HG02852 (cell line): ENCODE data around the gene SCP2.

ENCODE experiments used
- ATAC-seq: cut with Tn5 transposase; IDR thresholded peaks from one replicate; pipeline ENCODE4 v1.9.1; 2021; ENCODE audit warnings: mild to moderate bottlenecking, moderate library complexity; ENCODE audit not compliant: unreplicated experiment

SCP2 gene, protein sequence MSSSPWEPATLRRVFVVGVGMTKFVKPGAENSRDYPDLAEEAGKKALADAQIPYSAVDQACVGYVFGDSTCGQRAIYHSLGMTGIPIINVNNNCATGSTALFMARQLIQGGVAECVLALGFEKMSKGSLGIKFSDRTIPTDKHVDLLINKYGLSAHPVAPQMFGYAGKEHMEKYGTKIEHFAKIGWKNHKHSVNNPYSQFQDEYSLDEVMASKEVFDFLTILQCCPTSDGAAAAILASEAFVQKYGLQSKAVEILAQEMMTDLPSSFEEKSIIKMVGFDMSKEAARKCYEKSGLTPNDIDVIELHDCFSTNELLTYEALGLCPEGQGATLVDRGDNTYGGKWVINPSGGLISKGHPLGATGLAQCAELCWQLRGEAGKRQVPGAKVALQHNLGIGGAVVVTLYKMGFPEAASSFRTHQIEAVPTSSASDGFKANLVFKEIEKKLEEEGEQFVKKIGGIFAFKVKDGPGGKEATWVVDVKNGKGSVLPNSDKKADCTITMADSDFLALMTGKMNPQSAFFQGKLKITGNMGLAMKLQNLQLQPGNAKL

DNA sequence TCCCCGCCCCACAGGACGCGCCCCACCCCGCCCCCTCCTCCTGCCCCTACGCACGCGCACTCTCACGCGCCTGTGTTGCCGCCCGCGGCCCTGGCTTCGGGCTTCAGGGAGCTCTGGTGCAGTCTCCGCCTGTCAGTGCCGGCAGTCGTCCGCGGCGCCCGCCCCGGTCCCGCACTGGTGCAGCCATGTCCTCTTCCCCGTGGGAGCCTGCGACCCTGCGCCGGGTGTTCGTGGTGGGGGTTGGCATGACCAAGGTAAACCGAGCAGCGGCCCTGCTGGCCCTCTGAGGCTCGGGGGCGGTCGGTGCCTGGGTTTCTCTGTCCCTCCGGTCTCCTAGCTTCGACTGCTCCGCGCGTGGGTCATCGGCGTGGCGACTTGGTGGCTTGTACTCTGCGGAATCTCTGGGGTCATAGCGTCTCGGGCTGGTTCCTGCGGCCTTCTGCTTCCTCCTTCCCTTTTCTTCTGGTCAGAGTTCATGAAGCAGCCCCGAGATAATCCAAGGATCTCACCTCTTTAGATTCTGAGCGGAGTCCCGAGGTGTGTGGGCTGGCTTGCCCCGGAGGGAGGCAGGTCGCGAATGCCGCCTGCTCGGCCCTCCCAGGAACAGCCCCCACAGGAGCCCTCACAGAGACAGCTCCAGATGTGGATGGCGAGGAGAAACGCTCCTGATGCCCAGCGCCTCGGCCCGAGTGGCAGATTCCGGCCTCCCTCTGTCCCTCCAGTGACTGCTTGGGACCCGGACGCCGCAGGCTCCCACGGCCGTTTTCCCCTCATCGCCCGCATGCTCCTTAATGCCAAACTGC, at the start of gene SCP2:
Gene SCP2, plus strand, starts transcription at position 65 of the 803 bp plus-strand sequence. Its CDS starts 121 bp downstream, at position 186.
- peak; percentile 71 for ATAC-seq

DNA sequence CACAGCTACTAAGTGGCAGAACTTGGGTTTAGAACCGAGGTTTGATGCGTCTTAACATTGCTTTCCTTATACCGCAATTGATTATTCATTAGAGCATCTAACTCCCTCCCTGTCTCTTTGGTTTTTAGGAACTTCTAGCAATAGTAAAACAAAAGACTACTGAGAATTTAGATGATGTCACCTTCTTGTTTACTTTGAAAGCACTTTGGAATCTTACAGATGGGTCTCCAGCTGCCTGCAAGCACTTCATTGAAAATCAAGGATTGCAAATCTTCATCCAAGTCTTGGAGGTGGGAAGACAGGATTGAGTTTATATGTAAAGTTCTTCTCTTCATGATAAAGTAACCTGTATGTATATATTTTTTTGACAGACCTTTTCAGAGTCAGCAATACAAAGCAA, 49.5 kb upstream of the SCP2 start:
- ATAC-seq = no peak

DNA sequence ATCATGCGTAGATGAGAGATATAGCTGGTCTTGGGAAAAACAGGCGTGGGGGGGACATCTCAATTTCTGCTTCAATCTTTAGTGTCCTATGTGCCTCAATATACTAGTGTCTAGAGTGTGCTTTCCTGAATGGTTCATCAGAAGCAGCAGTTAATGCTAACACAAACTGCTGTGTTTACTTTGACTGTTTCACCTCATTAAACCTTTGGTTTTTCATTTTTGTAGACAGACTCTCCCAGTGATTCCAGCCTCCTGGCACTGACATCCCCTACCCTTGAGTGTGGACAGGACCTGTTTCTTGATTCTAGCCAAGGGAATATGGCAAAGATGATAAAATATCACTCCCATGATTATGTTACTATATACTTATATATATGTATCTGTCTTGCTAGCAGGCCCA, 46.9 kb upstream of the SCP2 start:
- ATAC-seq = no peak

DNA sequence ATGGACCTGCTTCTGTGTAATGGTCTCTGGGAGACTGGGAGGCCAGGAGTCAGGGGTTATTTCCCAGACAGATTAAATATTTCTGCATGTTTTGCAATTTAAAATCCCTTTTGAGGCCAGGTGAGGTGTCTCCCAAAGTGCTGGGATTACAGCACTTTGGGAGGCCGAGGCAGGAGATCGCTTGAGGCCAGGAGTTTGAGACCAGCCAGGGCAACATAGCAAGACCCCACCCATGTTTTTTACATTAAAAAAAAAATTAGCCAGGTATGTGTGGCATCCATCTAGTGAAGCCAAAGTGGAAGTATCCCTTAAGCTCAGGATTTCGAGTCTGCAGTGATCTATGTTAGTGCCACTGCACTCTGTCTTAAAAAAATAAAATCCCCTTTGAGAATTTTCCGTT, 39.6 kb upstream of the SCP2 start:
- ATAC-seq = no peak

DNA sequence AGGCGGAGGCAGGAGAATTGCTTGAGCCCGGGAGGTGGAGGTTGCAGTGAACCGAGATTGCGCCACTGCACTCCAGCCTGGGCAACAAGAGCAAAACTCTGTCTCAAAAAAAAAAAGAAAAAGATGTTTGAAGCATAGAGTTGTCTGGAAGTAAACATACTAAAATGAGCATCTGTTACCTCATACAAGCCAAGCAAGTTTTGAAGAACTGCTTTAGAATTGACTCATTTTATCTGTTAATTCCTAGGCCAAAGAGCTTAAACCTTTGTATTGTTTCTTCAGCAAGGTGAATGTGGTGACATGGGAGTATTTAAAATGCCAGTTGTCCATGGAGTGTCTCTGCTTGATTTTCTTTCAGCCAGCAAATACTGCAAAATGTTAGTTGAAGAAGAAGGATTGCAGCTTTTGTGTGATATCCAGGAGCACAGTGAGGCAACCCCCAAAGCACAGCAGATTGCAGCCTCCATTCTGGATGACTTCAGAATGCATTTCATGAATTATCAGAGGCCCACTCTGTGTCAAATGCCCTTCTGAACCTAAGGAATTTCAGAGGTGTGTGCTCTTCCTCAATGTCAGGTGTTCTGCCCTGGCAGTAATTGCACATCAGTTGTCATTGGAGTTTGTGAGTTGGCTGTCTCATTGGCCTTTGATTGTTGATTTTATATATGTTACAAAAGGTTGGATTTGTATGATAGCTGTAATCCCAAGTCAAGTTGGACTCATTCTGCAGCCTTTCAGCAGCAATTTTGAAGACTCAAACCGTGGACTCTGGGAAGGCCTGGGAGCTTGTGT, 34.5 kb upstream of the SCP2 start:
- ATAC-seq = no peak

DNA sequence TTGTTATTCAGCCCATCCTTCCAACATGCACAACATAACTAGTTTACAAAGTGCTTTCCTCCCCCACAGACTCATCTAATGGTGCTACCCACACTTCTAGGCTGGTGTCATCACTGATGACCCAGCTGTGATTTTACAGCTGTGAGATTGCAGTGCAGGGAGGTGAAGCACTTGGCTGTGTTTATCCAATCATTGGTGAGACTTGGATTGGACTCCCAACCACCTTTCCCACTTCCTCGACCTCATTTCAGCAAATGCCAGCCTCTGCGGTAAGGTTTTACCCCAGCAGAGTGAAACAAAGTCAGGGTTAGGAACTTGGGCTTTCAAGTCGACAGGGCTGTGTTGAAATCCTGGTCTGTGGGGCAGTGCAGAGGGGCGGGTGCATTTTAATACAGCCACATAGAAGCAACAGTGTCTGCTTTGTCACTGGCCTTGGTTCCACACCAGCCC, 27.6 kb upstream of the SCP2 start:
- ATAC-seq = no peak

DNA sequence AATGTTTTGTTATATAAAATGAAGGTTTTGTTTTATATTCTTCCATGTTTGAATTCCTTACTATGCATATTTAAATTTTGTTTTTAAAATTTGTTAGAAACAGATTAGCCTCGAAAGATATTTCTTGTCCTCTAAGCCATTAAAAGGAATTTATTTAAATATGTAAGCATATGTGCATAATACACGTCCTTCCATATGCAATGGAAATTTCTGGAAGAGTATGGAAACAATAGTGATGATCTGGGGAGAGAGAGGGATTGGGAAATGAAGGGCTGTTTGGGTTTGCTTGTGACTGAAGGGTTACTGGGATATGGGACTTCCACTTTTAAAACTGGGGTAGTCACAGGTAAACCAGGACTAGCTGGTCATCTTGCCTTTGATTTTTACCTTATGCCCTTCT, 26.7 kb upstream of the SCP2 start:
- no peak for ATAC-seq

DNA sequence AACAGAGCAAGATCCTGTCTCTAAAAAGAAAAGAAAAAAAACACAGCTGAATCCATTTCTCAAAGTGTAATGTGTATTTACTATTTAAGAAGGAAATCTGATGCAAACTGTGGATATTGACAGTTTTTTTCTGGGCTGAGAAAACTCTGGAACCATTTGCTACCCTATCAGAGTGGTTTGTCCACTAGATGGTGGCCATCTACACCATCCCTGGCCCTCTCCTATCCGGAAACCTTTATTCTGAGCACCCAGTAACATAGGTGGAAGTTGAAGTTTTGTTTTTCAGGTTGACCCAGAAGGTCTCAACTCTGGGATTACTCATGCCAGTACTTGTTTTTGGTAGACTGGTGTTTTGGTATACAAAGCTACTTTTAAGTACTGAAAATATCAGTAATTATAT, 25.7 kb upstream of the SCP2 start:
- ATAC-seq = no peak

DNA sequence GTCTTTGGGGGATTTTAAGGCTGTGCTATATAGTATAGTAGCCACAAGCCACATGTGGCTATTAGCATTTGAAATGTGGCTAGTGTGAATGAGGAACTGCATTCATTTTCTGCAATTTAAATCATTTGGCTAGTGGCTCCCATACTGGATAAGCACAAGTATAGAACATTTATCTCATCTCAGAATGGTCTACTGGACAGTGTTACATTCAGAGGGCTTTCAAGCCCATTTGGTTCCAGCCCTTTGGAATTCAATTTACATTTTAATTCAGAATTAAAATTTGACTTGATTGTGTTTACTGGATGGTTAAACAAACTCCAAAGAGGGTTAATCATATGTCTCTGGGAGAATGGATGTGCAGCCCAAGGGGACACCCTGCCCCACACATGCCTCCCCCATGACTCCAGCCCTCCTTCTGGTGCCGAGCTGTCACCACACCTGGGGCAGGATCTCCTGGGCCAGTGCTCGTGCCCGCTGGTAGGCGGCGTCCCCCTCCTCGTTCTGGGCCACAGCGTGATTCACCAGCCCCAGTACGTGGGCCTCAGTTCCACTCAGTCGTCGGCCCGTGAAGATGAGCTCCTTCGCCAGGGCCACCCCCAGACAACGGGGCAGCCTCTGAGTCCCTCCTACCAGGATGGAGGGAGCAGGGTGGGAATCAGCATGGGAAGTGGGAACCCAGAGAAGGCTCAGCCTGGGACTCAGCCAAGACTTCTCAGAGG, 22.7 kb upstream of the SCP2 start:
- ATAC-seq = no peak

DNA sequence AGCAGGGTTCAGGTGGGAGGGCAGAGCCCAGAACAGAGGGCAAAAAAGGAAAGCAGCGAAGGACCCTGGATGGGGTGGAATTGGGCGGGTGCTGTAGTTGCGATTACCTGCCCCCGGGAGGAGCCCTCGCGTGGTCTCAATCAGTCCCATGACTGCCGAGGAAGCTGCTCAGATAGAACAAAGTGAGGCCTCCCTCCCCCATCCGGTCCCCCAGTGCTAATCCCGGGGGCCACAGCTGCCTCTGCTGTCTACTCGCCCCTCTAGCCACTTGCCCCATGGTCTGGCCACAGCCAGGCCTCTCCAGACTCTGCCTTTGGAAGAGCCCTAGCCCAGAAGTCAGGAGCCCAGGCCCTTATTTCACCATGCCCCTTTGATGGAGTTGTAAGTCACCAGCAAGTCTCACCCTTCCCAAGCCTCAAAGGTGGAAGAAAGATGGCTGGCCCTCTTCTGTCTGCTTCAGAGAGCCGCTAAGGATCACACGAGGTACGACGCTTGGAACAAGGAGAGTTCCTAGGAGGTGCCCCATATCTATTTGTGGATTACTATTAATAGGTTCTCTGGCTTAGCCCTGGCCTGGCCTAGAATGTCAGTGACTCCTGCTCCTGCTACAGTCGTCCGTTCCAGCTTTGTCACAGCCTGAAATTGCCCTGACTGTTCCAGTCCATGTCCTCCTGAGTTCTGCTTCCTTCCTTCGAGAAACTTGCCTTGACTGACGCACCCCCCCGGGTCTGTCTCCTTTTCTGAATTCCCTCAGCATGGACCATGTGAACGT, 22.0 kb upstream of the SCP2 start:
- ATAC-seq = no peak

DNA sequence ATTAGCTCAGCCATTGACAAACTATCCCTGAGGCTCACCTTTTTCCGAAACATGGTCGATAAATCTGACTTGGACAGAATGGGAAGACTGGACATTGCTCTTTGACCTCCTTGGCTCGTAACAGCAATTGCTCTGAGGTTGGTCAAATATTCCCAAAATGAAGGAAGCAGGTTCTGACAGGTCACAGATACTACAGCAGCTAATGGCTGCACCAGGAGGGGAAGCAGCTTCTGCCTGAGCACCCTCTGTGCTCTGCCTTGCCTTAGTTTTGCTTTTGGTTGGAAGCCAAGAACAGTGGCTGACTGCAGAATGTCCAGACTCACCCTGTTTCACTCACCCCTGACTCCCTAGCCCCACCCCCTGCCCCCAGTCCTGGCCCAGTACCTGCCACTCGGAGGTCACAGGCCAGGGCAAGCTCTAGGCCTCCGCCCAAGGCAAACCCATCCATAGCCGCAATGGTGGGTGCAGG, 20.9 kb upstream of the SCP2 start:
- no peak for ATAC-seq

DNA sequence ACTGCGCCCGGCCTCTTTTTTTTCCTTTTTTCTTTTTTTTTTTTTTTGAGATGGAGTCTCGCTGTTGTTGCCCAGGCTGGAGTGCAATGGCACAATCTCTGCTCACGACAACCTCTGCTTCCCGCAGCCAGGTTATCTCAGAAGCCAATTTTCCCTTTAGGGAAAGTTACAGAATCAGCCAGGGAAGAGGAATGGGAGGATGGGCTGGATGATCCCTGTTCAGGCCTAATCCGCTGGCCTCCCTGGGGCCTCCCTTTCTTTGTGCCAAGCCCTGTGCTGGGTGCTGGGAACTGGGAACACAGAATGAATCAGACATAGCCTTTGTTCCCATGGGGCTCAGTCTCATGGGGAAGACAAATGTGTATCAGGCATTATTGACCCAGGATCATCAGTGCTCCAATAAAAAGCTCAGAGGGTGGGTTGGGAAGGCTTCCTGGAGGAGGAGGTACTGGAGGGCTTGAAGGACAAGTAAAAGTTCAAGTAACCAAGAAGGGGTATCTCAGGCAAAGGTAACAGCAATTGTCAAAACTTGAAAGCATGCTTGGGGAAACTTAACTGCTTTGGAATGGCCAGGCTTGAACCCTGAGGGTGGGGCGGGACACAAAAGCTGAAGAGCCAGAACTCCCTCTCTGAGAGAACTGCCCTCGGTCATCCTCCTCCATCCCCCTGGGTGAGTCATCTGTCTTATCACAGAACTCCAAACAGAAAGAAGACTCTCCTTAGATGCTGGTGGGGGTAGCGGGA, 19.8 kb upstream of the SCP2 start:
- ATAC-seq = no peak

DNA sequence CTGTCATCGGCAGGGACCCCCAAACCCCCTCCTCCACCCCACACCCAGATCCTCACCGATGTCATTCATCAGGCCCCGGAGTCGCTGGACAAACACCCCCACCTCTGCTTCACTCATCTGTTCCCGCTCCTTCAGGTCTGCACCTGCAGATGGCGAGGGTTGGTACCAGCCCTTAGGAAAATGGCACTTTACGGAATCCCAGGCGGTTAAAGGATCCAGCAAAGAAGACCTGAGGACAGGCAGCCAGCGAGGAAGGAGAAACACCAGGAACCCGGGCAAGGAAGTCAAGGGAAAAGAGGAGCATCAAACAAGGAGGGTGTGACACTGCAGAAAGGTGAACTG, 19.3 kb upstream of the SCP2 start:
- no peak for ATAC-seq

DNA sequence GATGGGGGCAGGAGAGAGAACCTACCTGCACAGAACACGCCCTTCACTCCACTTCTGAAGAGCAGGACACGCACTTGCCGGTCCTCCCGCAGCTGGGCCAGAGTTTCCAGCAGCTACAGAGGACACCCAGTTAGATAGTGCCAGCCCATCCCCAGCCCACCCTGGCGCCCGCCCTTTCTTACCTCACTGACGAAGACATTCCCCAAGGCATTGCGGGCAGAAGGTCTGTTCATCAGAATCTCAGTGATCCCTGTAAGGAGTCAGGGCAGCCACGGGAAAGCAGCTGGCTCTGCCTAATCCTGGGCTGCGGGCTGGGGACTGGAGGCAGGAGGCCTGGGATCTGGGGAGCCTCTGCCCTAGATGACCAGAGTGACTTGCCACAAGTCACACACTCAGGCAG, 15.5 kb upstream of the SCP2 start:
- no peak for ATAC-seq

DNA sequence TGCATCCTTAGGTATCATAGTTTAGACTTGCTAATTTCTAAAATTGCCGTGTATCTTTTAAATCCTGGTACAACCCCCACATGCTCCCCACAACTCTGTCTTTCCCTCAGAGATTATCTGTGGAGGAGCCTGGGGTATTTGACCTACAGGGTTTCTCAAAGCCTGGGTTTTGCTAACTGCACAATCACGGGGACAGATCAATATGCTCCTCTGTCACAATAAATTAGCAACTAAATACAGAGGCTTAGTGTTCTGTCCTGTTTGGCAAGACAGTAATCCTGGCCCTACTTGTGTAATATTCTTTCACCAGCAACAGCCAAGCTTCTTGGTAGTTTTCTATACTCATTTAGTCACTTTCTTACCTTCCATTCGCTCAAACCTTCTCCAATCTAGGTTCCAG, 14.1 kb upstream of the SCP2 start:
- no peak for ATAC-seq

DNA sequence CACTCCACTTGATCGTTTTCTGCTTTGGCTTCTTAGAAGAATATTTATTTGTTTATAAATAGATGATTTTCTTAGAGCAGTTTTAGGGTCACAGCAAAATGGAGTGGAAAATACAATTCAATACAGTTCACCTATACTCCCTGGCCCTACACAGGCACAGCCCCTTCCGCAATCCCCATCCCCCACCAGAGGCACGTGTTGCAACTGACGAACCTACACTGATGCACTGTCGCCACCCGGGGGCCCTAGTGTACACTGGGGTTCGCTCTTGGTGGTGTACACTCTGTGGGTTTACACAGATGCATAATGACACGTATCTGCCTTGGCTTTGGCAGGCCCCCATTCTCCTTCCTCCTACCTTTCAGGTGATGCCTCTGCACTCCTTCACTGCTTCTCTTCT, 13.5 kb upstream of the SCP2 start:
- no peak for ATAC-seq

DNA sequence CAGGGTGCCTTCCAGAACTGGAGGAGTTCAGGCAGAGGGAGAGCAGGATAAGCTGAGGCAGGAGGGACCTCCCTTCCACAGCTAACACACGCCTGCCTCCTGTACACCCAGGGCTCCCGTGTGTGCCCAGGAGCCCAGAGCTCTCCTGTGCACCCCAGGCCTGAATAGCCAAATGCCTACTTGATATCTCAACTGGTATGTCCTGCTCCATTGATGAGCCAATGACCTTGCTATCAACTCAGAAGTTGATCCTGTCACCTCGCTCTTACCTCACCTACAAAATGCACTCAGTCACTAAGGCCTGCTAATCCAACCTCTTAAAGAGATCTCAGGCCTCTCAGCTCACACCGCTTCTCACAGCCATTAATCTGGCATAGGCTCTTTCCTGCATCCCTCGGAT, 12.6 kb upstream of the SCP2 start:
- no peak for ATAC-seq

DNA sequence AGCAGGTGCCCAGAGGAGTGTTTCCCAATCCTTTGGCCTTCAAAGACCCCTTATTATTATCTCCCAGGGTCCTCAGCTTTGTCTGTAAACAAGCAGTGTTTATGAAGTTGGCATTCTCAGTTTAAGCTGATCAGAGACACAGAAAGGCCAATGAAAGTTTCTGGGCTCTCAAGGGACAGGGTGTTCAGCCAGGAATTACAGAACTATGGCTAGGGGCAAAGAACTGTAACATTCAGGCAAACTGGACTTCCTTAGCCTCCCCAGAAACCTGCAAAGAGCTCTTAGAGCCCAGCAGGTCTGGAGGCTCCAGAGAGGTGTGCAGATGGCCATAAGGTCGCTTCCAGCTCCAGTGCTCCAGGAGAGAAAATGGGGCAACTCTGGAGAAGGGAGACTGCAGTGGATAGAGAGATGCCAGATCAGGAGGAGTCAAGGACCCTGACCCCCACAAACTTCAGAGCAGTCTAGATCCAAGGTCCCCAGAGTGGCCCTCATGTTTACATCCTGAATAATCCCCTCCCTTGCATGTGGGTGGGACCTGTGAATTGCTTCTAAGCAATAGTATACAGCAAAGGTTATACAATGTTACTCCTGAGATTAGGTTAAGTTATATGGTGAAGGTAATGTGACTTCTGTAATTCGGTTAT, 11.7 kb upstream of the SCP2 start:
- ATAC-seq = no peak

DNA sequence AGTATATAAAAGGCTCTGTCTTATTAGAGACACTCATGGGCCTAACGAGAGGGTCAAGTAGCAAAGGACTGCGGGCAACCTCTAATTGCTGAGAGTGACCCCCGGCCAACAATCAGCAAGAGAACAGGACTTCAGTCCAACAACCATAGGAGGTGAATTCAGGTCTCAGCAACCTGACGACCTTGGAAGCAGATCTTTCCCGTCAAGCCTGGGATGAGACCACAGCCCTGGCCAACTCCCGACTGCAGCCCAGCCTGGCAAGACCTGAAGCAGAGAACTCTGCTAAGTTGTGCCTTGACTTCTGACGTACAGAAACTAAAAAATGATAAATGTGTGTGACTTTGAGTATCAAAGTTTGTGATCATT, 11.2 kb upstream of the SCP2 start:
- ATAC-seq = no peak
